Keratinocyte (primary cell): ENCODE measurements around the gene MTMR11. TPM values are rescaled to one million over a fixed set of nuclear protein-coding genes. Genes with fewer than 3 reads are reported as not detected.

Experiments
- DNase-seq: peaks from one replicate; pipeline ENCODE4 v3.0.0-alpha.2; 2011; ENCODE audit warnings: low read depth, missing footprints, low spot score
- FAIRE-seq: peaks from 2 replicates; lab custom pipeline; 2011; peaks lifted over from hg19 to GRCh38; lab: Jason Lieb, UNC
- H2AFZ ChIP-seq: 2 replicates; pipeline ENCODE4 v1.6.0; 2012; ENCODE audit warnings: low read length, control low read depth, inconsistent platforms; ENCODE audit not compliant: control insufficient read depth
- H3K27ac ChIP-seq: 2 replicates; pipeline ENCODE4 v1.5.1; 2011; ENCODE audit warnings: low read length; ENCODE audit not compliant: control insufficient read depth, insufficient read depth
- H3K27me3 ChIP-seq: 3 replicates; pipeline ENCODE4 v1.6.0; 2011; ENCODE audit warnings: low read length; ENCODE audit not compliant: control insufficient read depth, insufficient read depth; ENCODE audit errors: extremely low read depth
- H3K36me3 ChIP-seq, 2 experiments: 2 replicates in 1 of 2; 3 replicates in 1 of 2; pipeline ENCODE4 v1.5.1; 2011; ENCODE audit warnings: low read length in 2 of 2, mild to moderate bottlenecking in 1 of 2; ENCODE audit not compliant: control insufficient read depth in 2 of 2, insufficient read depth in 2 of 2; ENCODE audit errors: extremely low read depth in 1 of 2
- H3K4me1 ChIP-seq: 3 replicates; pipeline ENCODE4 v1.5.1; 2011; ENCODE audit warnings: low read length; ENCODE audit not compliant: control insufficient read depth, insufficient read depth; ENCODE audit errors: extremely low read depth
- H3K4me2 ChIP-seq: 3 replicates; pipeline ENCODE4 v1.6.0; 2011; ENCODE audit warnings: low read depth, low read length; ENCODE audit not compliant: control insufficient read depth, insufficient read depth; ENCODE audit errors: extremely low read depth
- H3K4me3 ChIP-seq, 3 experiments: fragments of 200-600 bp in 1 of 3; sonication (generic) in 1 of 3; 2 replicates in 2 of 3; 3 replicates in 1 of 3; pipeline ENCODE4 v1.5.1; 2011 to 2016; ENCODE audit warnings: low read length in 3 of 3, mild to moderate bottlenecking in 3 of 3, control low read depth in 2 of 3, inconsistent platforms in 1 of 3, low read depth in 1 of 3, mixed read lengths in 1 of 3, mixed run types in 1 of 3, moderate library complexity in 1 of 3; ENCODE audit not compliant: control insufficient read depth in 2 of 3, insufficient read depth in 2 of 3; ENCODE audit errors: extremely low read depth in 1 of 3
- H3K79me2 ChIP-seq: 2 replicates; pipeline ENCODE4 v1.6.0; 2012; ENCODE audit warnings: low read length; ENCODE audit not compliant: control insufficient read depth, insufficient read depth
- H3K9ac ChIP-seq: 3 replicates; pipeline ENCODE4 v1.6.0; 2011; ENCODE audit warnings: low read length; ENCODE audit not compliant: control insufficient read depth, insufficient read depth; ENCODE audit errors: extremely low read depth
- H3K9me1 ChIP-seq: 3 replicates; pipeline ENCODE4 v1.6.0; 2011; ENCODE audit warnings: low read length; ENCODE audit not compliant: control insufficient read depth, insufficient read depth; ENCODE audit errors: extremely low read depth
- H3K9me3 ChIP-seq: 2 replicates; pipeline ENCODE4 v1.5.1; 2012; ENCODE audit warnings: low read depth, low read length; ENCODE audit not compliant: control insufficient read depth
- H4K20me1 ChIP-seq: 3 replicates; pipeline ENCODE4 v1.6.0; 2011; ENCODE audit warnings: low read length; ENCODE audit not compliant: control insufficient read depth, insufficient read depth; ENCODE audit errors: extremely low read depth
- EZH2 ChIP-seq: IDR thresholded peaks from one replicate; pipeline ENCODE4 v1.6.1; 2012; ENCODE audit warnings: inconsistent platforms, mild to moderate bottlenecking, low read length, moderate library complexity
- dilution Hi-C: fragments of 300-500 bp; cut with MboI; formaldehyde crosslinking; loops from one replicate; pipeline ENCODE4 v1.7.0; 2020; ENCODE audit warnings: low sequenced_read_pairs; ENCODE audit not compliant: extremely low pct_ligation_motif_present
- polyA plus RNA-seq, 5 experiments: library from polyadenylated mRNA; depleted of rRNA in 3 of 5; stranded (reverse) in 3 of 5; stranded (forward) in 1 of 5; unstranded in 1 of 5; fragments of >200 nt; gene quantifications; 1 replicate in 1 of 5; 2 replicates in 3 of 5; 3 replicates in 1 of 5; pipeline versions ENCODE4 v1.2.1 to v1.2.3, GENCODE V29; 2011 to 2012; ENCODE audit warnings: missing spikeins in 2 of 5, low read depth in 1 of 5, low replicate concordance in 1 of 5
- TF ChIP-seq, protein P1 (sequence below), 3 experiments: IDR thresholded peaks in 1 of 3; conservative IDR thresholded peaks in 1 of 3; optimal IDR thresholded peaks in 1 of 3; 2 replicates in 2 of 3; 3 replicates in 1 of 3; pipeline versions ENCODE3 to v1.5.1; 2011; ENCODE audit warnings: low read length in 3 of 3, mild to moderate bottlenecking in 3 of 3, moderate library complexity in 2 of 3, control low read depth in 1 of 3, inconsistent platforms in 1 of 3; ENCODE audit not compliant: insufficient read depth in 2 of 3; ENCODE audit errors: extremely low read depth in 1 of 3

The MTMR11 gene
- polyA plus RNA-seq, 1 donor (not counting 4 experiments of a cell fraction or from before 2014, with no cell fraction given) = 11.8 TPM

DNA sequence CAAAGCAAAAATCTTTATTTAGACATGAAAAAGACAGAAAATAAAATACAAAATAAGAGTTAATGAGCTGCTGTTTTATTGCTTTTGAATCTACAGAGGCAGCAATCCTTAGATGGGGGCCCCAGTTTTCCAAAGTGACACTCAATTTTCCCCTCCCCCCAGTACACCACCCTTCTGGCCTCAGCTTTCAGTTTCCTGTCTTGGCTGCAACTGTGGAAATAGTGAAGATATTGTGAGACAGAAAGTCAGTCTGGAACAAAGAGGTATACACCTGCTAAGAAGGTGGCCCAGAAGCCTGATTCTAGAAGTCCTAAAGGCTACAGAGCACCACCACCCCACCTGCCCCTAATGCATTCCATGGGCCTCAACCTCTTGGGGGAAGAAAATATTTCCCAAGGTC, 1.1 kb upstream of the MTMR11 start:
- peak overlapping the region; percentile 96 for H3K4me2 ChIP-seq
- TF ChIP-seq, protein P1, sequence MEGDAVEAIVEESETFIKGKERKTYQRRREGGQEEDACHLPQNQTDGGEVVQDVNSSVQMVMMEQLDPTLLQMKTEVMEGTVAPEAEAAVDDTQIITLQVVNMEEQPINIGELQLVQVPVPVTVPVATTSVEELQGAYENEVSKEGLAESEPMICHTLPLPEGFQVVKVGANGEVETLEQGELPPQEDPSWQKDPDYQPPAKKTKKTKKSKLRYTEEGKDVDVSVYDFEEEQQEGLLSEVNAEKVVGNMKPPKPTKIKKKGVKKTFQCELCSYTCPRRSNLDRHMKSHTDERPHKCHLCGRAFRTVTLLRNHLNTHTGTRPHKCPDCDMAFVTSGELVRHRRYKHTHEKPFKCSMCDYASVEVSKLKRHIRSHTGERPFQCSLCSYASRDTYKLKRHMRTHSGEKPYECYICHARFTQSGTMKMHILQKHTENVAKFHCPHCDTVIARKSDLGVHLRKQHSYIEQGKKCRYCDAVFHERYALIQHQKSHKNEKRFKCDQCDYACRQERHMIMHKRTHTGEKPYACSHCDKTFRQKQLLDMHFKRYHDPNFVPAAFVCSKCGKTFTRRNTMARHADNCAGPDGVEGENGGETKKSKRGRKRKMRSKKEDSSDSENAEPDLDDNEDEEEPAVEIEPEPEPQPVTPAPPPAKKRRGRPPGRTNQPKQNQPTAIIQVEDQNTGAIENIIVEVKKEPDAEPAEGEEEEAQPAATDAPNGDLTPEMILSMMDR (optimal IDR thresholded peaks at IDR 0.05 in 1 of 3, IDR thresholded peaks at IDR 0.05 in 1 of 3, conservative IDR thresholded peaks at IDR 0.05 in 1 of 3; ENCODE audit: extremely low read depth in 1 of 3, insufficient read depth in 2 of 3, low read length in 3 of 3) = no peak
- no peak for TF ChIP-seq EZH2
- H3K9me3 ChIP-seq = no peaks in the 10 kb centered on the region
- peak overlapping the region; percentile 76 for H3K9ac ChIP-seq
- DNase-seq (no peak), FAIRE-seq (no peak)
- H3K79me2 ChIP-seq = peaks cover 7% of the 10 kb centered on the region
- dilution Hi-C loops = no loop called here
- H3K4me3 ChIP-seq = no peak overlapping the region
- no peaks in the 10 kb centered on the region for H3K27me3 ChIP-seq
- H3K36me3 ChIP-seq = peaks cover 0 to 3% of the 10 kb centered on the region in 2 experiments
- no peak overlapping the region for H2AFZ ChIP-seq
- no peaks in the 10 kb centered on the region for H3K9me1 ChIP-seq
- peaks cover 57% of the 10 kb centered on the region for H3K4me1 ChIP-seq
- no peaks in the 10 kb centered on the region for H4K20me1 ChIP-seq
- H3K27ac ChIP-seq = peak overlapping the region; percentile 86

DNA sequence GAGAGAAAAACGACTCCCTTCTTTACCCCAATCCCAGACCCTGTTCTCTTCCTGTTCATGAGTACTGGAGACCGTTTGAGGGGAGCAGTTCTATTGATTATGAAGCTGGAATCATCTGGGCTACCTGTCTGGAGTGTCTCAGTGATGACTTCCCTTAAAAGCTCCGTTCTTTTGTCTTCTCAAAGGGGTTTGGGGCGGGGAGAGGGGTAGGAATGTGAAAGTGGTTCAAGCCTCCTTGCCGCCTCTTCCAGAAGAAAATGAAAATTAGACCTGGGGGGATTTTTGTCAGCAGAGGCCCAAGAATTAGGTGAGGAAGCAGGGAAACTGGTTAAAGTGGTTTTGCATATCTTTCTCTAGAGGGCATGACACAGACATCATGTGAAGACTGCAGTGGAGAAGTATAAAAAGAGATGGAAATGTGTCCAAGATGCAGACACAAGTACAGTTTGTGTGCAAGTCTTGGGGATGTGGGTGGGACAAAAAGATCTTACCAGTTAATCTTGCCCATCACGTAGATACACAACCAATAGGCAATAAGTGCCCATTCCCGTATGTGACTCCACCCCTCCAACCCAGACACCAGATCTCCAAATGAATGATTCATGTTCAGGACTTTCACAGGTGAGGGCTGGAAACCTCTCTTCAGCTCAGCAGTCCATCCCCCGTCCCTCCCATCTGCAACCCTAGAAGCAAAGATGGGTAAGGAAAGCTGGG, 470 bp upstream of the MTMR11 start:
- FAIRE-seq (peak; percentile 92), DNase-seq (peak; percentile 79)
- Histone ChIP-seq H3K4me1 (peaks cover 54% of the 10 kb centered on the region), H3K27ac (peak overlapping the region; percentile 86), H3K9ac (peak overlapping the region; percentile 76), H3K4me3 (peak overlapping the region; percentile 43 to 86 (median 77)), H3K4me2 (peak overlapping the region; percentile 96), H2AFZ (peak overlapping the region; percentile 92), H3K36me3 (peaks cover 0 to 3% of the 10 kb centered on the region in 2 experiments), H3K9me3 (no peaks in the 10 kb centered on the region), H3K79me2 (peaks cover 7% of the 10 kb centered on the region), H3K27me3 (no peaks in the 10 kb centered on the region), H4K20me1 (no peaks in the 10 kb centered on the region), H3K9me1 (no peaks in the 10 kb centered on the region)
- dilution Hi-C loops = no loop called here
- TF ChIP-seq, protein P1 (optimal IDR thresholded peaks at IDR 0.05 in 1 of 3, IDR thresholded peaks at IDR 0.05 in 1 of 3, conservative IDR thresholded peaks at IDR 0.05 in 1 of 3; ENCODE audit: extremely low read depth in 1 of 3, insufficient read depth in 2 of 3, low read length in 3 of 3) = peak in 1 of 3 experiments; percentile 11
- no peak for TF ChIP-seq EZH2
